ENCODE results near the gene GAL3ST1. TPM values are rescaled to one million over a fixed set of nuclear protein-coding genes. Genes with fewer than 3 reads are reported as not detected.
"Not testable (repeated sequence)": the region's sequence is repeated elsewhere in the genome, so short reads cannot be mapped to it uniquely, and the experiment has no call there.

Gene GAL3ST1
- total and polyA plus RNA-seq, 3 donors from 2014 or later = 4.2 to 18.5 (median 11.3) TPM

GRCh38 chr22:30553971-30554370 is 20.5 kb downstream of the GAL3ST1 start:
- WGBS, 2 donors = 78 to 82% methylated on average over 7 of the region's 7 CpGs
- intact Hi-C loops (cut with DNase I; ENCODE audit: low total_unique reads) = no loop called here

GRCh38 chr22:30552719-30553118 is 21.7 kb downstream of the GAL3ST1 start:
- Histone ChIP-seq H3K9me3 (no peaks in the 10 kb centered on the region), H3K4me3 (no peak overlapping the region), H3K4me1 (no peaks in the 10 kb centered on the region), H3K27ac (no peak overlapping the region), H3K27me3 (no peaks in the 10 kb centered on the region), H3K36me3 (ENCODE audit: low read depth, missing control alignments) (no peaks in the 10 kb centered on the region)
- intact Hi-C loops (cut with DNase I; ENCODE audit: low total_unique reads) = no loop called here
- no peak for DNase-seq
- TF ChIP-seq POLR2A (IDR thresholded peaks at IDR 0.05) = no peak
- TF ChIP-seq, protein P1, sequence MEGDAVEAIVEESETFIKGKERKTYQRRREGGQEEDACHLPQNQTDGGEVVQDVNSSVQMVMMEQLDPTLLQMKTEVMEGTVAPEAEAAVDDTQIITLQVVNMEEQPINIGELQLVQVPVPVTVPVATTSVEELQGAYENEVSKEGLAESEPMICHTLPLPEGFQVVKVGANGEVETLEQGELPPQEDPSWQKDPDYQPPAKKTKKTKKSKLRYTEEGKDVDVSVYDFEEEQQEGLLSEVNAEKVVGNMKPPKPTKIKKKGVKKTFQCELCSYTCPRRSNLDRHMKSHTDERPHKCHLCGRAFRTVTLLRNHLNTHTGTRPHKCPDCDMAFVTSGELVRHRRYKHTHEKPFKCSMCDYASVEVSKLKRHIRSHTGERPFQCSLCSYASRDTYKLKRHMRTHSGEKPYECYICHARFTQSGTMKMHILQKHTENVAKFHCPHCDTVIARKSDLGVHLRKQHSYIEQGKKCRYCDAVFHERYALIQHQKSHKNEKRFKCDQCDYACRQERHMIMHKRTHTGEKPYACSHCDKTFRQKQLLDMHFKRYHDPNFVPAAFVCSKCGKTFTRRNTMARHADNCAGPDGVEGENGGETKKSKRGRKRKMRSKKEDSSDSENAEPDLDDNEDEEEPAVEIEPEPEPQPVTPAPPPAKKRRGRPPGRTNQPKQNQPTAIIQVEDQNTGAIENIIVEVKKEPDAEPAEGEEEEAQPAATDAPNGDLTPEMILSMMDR (IDR thresholded peaks at IDR 0.05) = no peak
- 0 to 93% methylated on average over 1 of the region's 1 CpG for WGBS, 2 donors

More at GRCh38 chr22:30553971-30554370, 20.5 kb downstream of the GAL3ST1 start:
- Histone ChIP-seq H3K9me3 (no peaks in the 10 kb centered on the region), H3K4me3 (no peak overlapping the region), H3K4me1 (no peaks in the 10 kb centered on the region), H3K36me3 (ENCODE audit: low read depth, missing control alignments) (no peaks in the 10 kb centered on the region), H3K27ac (no peak overlapping the region), H3K27me3 (no peaks in the 10 kb centered on the region)
- DNase-seq = no peak
- TF ChIP-seq, protein P1 (IDR thresholded peaks at IDR 0.05) = no peak
- TF ChIP-seq POLR2A (IDR thresholded peaks at IDR 0.05) = no peak

GRCh38 chr22:30551813-30552212 is 22.7 kb downstream of the GAL3ST1 start:
- H3K9me3 ChIP-seq; H3K27me3 ChIP-seq; H3K36me3 ChIP-seq (ENCODE audit: low read depth, missing control alignments); intact Hi-C loops (cut with DNase I; ENCODE audit: low total_unique reads); H3K4me3 ChIP-seq; DNase-seq; H3K27ac ChIP-seq; H3K4me1 ChIP-seq: not testable (repeated sequence)
- 92 to 97% methylated on average over 3 of the region's 3 CpGs for WGBS, 2 donors

- Histone ChIP-seq H3K27ac (no peak overlapping the region), H3K4me3 (no peak overlapping the region), H3K4me1 (no peaks in the 10 kb centered on the region), H3K9me3 (no peaks in the 10 kb centered on the region), H3K36me3 (ENCODE audit: low read depth, missing control alignments) (no peaks in the 10 kb centered on the region), H3K27me3 (no peaks in the 10 kb centered on the region)
- DNase-seq = no peak
- intact Hi-C loops (cut with DNase I; ENCODE audit: low total_unique reads) = no loop called here
- 79 to 85% methylated on average over 4 of the region's 4 CpGs for WGBS, 2 donors
- TF ChIP-seq POLR2A (IDR thresholded peaks at IDR 0.05) = no peak
- TF ChIP-seq, protein P1 (IDR thresholded peaks at IDR 0.05) = no peak
Observed at GRCh38 chr22:30547188-30547587, 27.3 kb downstream of the GAL3ST1 start.

DNA sequence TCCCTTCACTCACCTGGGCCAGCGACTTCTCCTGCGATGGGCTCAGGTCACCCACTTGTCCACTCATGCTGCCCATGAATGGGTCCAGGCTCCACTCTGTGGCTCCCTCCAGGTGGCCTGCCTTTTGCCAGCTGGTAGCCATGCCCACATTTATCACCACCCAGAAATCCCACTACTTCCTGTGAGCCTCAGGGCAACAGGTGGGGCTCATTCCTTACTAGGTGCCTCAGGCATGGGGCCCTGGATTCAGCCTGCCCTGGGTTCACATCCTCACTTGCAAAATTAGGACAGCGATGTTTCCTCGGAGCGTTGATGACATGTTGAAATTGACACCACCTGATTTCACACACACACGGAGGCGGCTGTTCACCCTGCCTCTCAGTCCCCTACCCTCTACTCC is 27.8 kb downstream of the GAL3ST1 start, which contains the start of gene SEC14L6:
Gene SEC14L6, minus strand, starts transcription at position 126 of the 400 bp plus-strand sequence. Its CDS starts 59 bp downstream, at position 67.
- Histone ChIP-seq H3K27me3 (no peaks in the 10 kb centered on the region), H3K4me1 (no peaks in the 10 kb centered on the region), H3K4me3 (no peak within 1 kb of the TSS), H3K27ac (no peak within 1 kb of the TSS), H3K9me3 (no peaks in the 10 kb centered on the region), H3K36me3 (ENCODE audit: low read depth, missing control alignments) (no peaks in the 10 kb centered on the region)
- WGBS, 2 donors = 93 to 96% methylated on average over 7 of the region's 7 CpGs
- TF ChIP-seq, protein P1 (IDR thresholded peaks at IDR 0.05) = no peak
- TF ChIP-seq POLR2A (IDR thresholded peaks at IDR 0.05) = no peak
- intact Hi-C loops (cut with DNase I; ENCODE audit: low total_unique reads) = no loop called here
- no peak for DNase-seq
